Gastroesophageal sphincter (tissue), 3 donors: ENCODE data around the gene RBPJ.

Experiments used
- CTCF ChIP-seq, 4 experiments: fragments of 200-600 bp in 2 of 4; fragments of 450-650 bp in 2 of 4; sonication (generic) in 1 of 4; IDR thresholded peaks; one replicate each; pipeline ENCODE4 v1.5.1; 2017 to 2019; ENCODE audit warnings: antibody characterized with exemption in 4 of 4, mild to moderate bottlenecking in 2 of 4, moderate library complexity in 2 of 4
- EP300 ChIP-seq: sonication (generic); formaldehyde crosslinking; IDR thresholded peaks from one replicate; pipeline ENCODE4 v1.6.1; 2017; ENCODE audit warnings: antibody characterized with exemption, mild to moderate bottlenecking
- POLR2AphosphoS5 ChIP-seq: sonication (generic); formaldehyde crosslinking; IDR thresholded peaks from one replicate; pipeline ENCODE4 v1.6.1; 2017; ENCODE audit warnings: antibody characterized with exemption

GRCh38 chr4:26331380-26331950, 10.7 kb downstream of the RBPJ start:
- no peak for TF ChIP-seq EP300
- no peak for TF ChIP-seq POLR2AphosphoS5
- no peak for TF ChIP-seq CTCF (IDR thresholded peaks at IDR 0.05)
